Measurements from ENCODE around the gene RTTN. TPM values are rescaled to one million over a fixed set of nuclear protein-coding genes. Genes with fewer than 3 reads are reported as not detected.

RTTN gene
- total RNA-seq, 2 donors from 2014 or later = 13.0 to 20.1 TPM

- Histone ChIP-seq H3K27me3 (no peaks in the 10 kb centered on the region), H3K4me1 (no peaks in the 10 kb centered on the region), H3K4me3 (no peak overlapping the region), H3K36me3 (replicated peaks in 1 of 2; ENCODE audit: insufficient read depth in 1 of 2, low read depth in 2 of 2) (no peaks in the 10 kb centered on the region), H3K27ac (no peak overlapping the region), H3K9me3 (no peaks in the 10 kb centered on the region)
- no peak for ATAC-seq
- intact Hi-C loops (cut with DNase I) = no loop called here
- DNase-seq = no peak
- TF ChIP-seq CTCF (IDR thresholded peaks at IDR 0.05) (no peak), POLR2A (IDR thresholded peaks at IDR 0.05) (no peak)
- 84% methylated on average over 3 of the region's 3 CpGs for WGBS, 2 donors
Measured at GRCh38 chr18:70028734-70029133, 176.8 kb downstream of the RTTN start.

GRCh38 chr18:70028084-70028483 lies 177.4 kb downstream of the RTTN start:
- no peak for TF ChIP-seq POLR2A (IDR thresholded peaks at IDR 0.05)
- TF ChIP-seq CTCF (IDR thresholded peaks at IDR 0.05) = no peak
- ATAC-seq = no peak
- 90 to 91% methylated on average over 3 of the region's 3 CpGs for WGBS, 2 donors

GRCh38 chr18:70025580-70025979 lies 179.9 kb downstream of the RTTN start:
- no peaks in the 10 kb centered on the region for H3K36me3 ChIP-seq (replicated peaks in 1 of 2; ENCODE audit: insufficient read depth in 1 of 2, low read depth in 2 of 2)

More at GRCh38 chr18:70028084-70028483, 177.4 kb downstream of the RTTN start:
- intact Hi-C loops (cut with DNase I) = no loop called here
- Histone ChIP-seq H3K9me3 (no peaks in the 10 kb centered on the region), H3K27me3 (no peaks in the 10 kb centered on the region), H3K4me3 (no peak overlapping the region), H3K4me1 (no peaks in the 10 kb centered on the region), H3K27ac (no peak overlapping the region), H3K36me3 (replicated peaks in 1 of 2; ENCODE audit: insufficient read depth in 1 of 2, low read depth in 2 of 2) (no peaks in the 10 kb centered on the region)
- DNase-seq = no peak

GRCh38 chr18:70024829-70025228 lies 180.7 kb downstream of the RTTN start:
- WGBS, 2 donors = 96 to 98% methylated on average over 3 of the region's 3 CpGs
- DNase-seq (no peak), ATAC-seq (no peak)
- intact Hi-C loops (cut with DNase I) = no loop called here
- Histone ChIP-seq H3K27me3 (no peaks in the 10 kb centered on the region), H3K27ac (no peak overlapping the region), H3K36me3 (replicated peaks in 1 of 2; ENCODE audit: insufficient read depth in 1 of 2, low read depth in 2 of 2) (no peaks in the 10 kb centered on the region), H3K4me3 (no peak overlapping the region), H3K4me1 (peaks cover 16% of the 10 kb centered on the region), H3K9me3 (no peaks in the 10 kb centered on the region)
- TF ChIP-seq POLR2A (IDR thresholded peaks at IDR 0.05) = no peak
- no peak for TF ChIP-seq CTCF (IDR thresholded peaks at IDR 0.05)

More at GRCh38 chr18:70025580-70025979, 179.9 kb downstream of the RTTN start:
- no peaks in the 10 kb centered on the region for H3K9me3 ChIP-seq
- ATAC-seq (no peak), DNase-seq (no peak)
- intact Hi-C loops (cut with DNase I) = no loop called here
- peaks cover 10% of the 10 kb centered on the region for H3K4me1 ChIP-seq
- no peak overlapping the region for H3K4me3 ChIP-seq
- H3K27ac ChIP-seq = no peak overlapping the region
- no peak for TF ChIP-seq POLR2A (IDR thresholded peaks at IDR 0.05)
- no peaks in the 10 kb centered on the region for H3K27me3 ChIP-seq
- WGBS, 2 donors = 59 to 69% methylated on average over 5 of the region's 5 CpGs

- Histone ChIP-seq H3K36me3 (replicated peaks in 1 of 2; ENCODE audit: insufficient read depth in 1 of 2, low read depth in 2 of 2) (no peaks in the 10 kb centered on the region), H3K4me3 (no peak overlapping the region), H3K9me3 (no peaks in the 10 kb centered on the region), H3K27ac (no peak overlapping the region), H3K27me3 (no peaks in the 10 kb centered on the region), H3K4me1 (peaks cover 16% of the 10 kb centered on the region)
- TF ChIP-seq CTCF (IDR thresholded peaks at IDR 0.05) (no peak), POLR2A (IDR thresholded peaks at IDR 0.05) (no peak)
- WGBS, 2 donors = 83 to 92% methylated on average over 2 of the region's 2 CpGs
- DNase-seq (no peak), ATAC-seq (no peak)
- intact Hi-C loops (cut with DNase I) = no loop called here
Measured at GRCh38 chr18:70024093-70024492, 181.4 kb downstream of the RTTN start.

Measured in body of pancreas (tissue), 4 donors.